CD14-positive monocyte (primary cell): Measurements from ENCODE around the gene EREG. TPM values are rescaled to one million over a fixed set of nuclear protein-coding genes. Genes with fewer than 3 reads are reported as not detected.

ENCODE experiments used
- DNase-seq, 3 donors: peaks; one replicate each; pipeline ENCODE4 v3.0.0-alpha.2; 2011 to 2022
- H2AFZ ChIP-seq: 2 replicates; pipeline ENCODE4 v1.6.0; 2012; ENCODE audit warnings: mild to moderate bottlenecking, low read depth, low read length, inconsistent platforms; ENCODE audit not compliant: insufficient read depth, poor library complexity, severe bottlenecking
- H3K27ac ChIP-seq, 2 donors: 1 replicate in 1 of 2; 2 replicates in 1 of 2; pipeline ENCODE4 v1.5.1; 2012 to 2013; ENCODE audit warnings: low read length in 2 of 2, control low read depth in 1 of 2, inconsistent platforms in 1 of 2, low read depth in 1 of 2, mild to moderate bottlenecking in 1 of 2
- H3K27me3 ChIP-seq, 2 donors: one replicate each; pipeline versions ENCODE4 v1.6.0 to v1.6.1; 2011 to 2013; ENCODE audit warnings: low read length in 2 of 2; ENCODE audit not compliant: control insufficient read depth in 2 of 2, insufficient read depth in 2 of 2
- H3K36me3 ChIP-seq, 2 donors: replicated peaks in 1 of 2; 1 replicate in 1 of 2; 2 replicates in 1 of 2; pipeline versions ENCODE4 v1.5.1 to v1.6.1; 2012 to 2013; ENCODE audit warnings: low read length in 2 of 2, control low read depth in 1 of 2, inconsistent platforms in 1 of 2, mild to moderate bottlenecking in 1 of 2; ENCODE audit not compliant: insufficient read depth in 2 of 2, control insufficient read depth in 1 of 2
- H3K4me1 ChIP-seq, 2 donors: 1 replicate in 1 of 2; 2 replicates in 1 of 2; pipeline versions ENCODE4 v1.5.1 to v1.6.1; 2012 to 2013; ENCODE audit warnings: low read length in 2 of 2, control low read depth in 1 of 2, inconsistent platforms in 1 of 2, mild to moderate bottlenecking in 1 of 2, moderate library complexity in 1 of 2; ENCODE audit not compliant: insufficient read depth in 2 of 2, control insufficient read depth in 1 of 2
- H3K4me2 ChIP-seq: replicated peaks from 2 replicates; pipeline ENCODE3; 2012; ENCODE audit warnings: low read length, moderate library complexity, mild to moderate bottlenecking; ENCODE audit not compliant: poor library complexity, severe bottlenecking; ENCODE audit errors: extremely low read depth
- H3K4me3 ChIP-seq, 3 experiments: fragments of 200-600 bp in 1 of 3; sonication (generic) in 1 of 3; replicated peaks in 1 of 3; 1 replicate in 2 of 3; 2 replicates in 1 of 3; pipeline ENCODE4 v1.5.1; 2011 to 2013; ENCODE audit warnings: low read length in 3 of 3, mild to moderate bottlenecking in 3 of 3, control low read depth in 2 of 3, low read depth in 2 of 3, inconsistent platforms in 1 of 3, moderate library complexity in 1 of 3
- H3K79me2 ChIP-seq: 2 replicates; pipeline ENCODE4 v1.6.0; 2012; ENCODE audit warnings: mild to moderate bottlenecking, control low read depth, inconsistent platforms, low read length, moderate library complexity; ENCODE audit not compliant: insufficient read depth
- H3K9ac ChIP-seq: 2 replicates; pipeline ENCODE4 v1.6.0; 2017; ENCODE audit warnings: low read length, mild to moderate bottlenecking; ENCODE audit not compliant: insufficient read depth, poor library complexity, severe bottlenecking
- H3K9me3 ChIP-seq, 2 donors: replicated peaks in 1 of 2; 1 replicate in 1 of 2; 2 replicates in 1 of 2; pipeline versions ENCODE4 v1.5.1 to v1.6.1; 2012 to 2013; ENCODE audit warnings: low read length in 2 of 2, control low read depth in 1 of 2; ENCODE audit not compliant: control insufficient read depth in 1 of 2, insufficient read depth in 1 of 2
- H4K20me1 ChIP-seq: 2 replicates; pipeline ENCODE4 v1.6.0; 2012; ENCODE audit warnings: mild to moderate bottlenecking, low read length, control low read depth, moderate library complexity; ENCODE audit not compliant: insufficient read depth
- H3K27ac Mint-ChIP-seq, 7 donors: one replicate each; pipeline ENCODE4 v1.8.0; 2020; ENCODE audit warnings: mild to moderate bottlenecking in 7 of 7, mixed read lengths in 7 of 7, moderate library complexity in 6 of 7, inconsistent platforms in 2 of 7
- H3K27me3 Mint-ChIP-seq, 3 donors: one replicate each; pipeline ENCODE4 v1.8.0; 2021 to 2022; ENCODE audit warnings: low read depth in 3 of 3, mild to moderate bottlenecking in 3 of 3, mixed read lengths in 3 of 3, moderate library complexity in 3 of 3, inconsistent platforms in 1 of 3
- H3K36me3 Mint-ChIP-seq, 2 donors: one replicate each; pipeline ENCODE4 v1.8.0; 2020; ENCODE audit warnings: mixed read lengths in 2 of 2, inconsistent platforms in 1 of 2, mild to moderate bottlenecking in 1 of 2
- H3K4me1 Mint-ChIP-seq: one replicate; pipeline ENCODE4 v1.8.0; 2020; ENCODE audit warnings: mild to moderate bottlenecking, mixed read lengths
- H3K4me3 Mint-ChIP-seq, 2 donors: one replicate each; pipeline ENCODE4 v1.8.0; 2020; ENCODE audit warnings: mild to moderate bottlenecking in 2 of 2, mixed read lengths in 2 of 2, moderate library complexity in 1 of 2
- H3K9me3 Mint-ChIP-seq, 7 donors: one replicate each; pipeline ENCODE4 v1.8.0; 2020 to 2022; ENCODE audit warnings: mixed read lengths in 7 of 7, mild to moderate bottlenecking in 6 of 7, moderate library complexity in 6 of 7, inconsistent platforms in 2 of 7
- CTCF ChIP-seq: fragments of 200-600 bp; IDR thresholded peaks from one replicate; pipeline ENCODE4 v1.8.0; 2022; ENCODE audit warnings: antibody characterized with exemption, mild to moderate bottlenecking
- whole genome bisulfite sequencing: methylation state at CpG from one replicate; pipeline ENCODE4 v1.1.5; 2013; ENCODE audit warnings: missing lambda C conversion rate; ENCODE audit not compliant: insufficient coverage; 5-methylcytosine and 5-hydroxymethylcytosine counted together
- intact Hi-C, 2 donors: fragments of 100-400 bp; cut with micrococcal nuclease; formaldehyde crosslinking; loops; one replicate each; pipeline versions ENCODE4 v1.15.0 to v1.15.1; 2023
- polyA plus RNA-seq, 3 donors: library from polyadenylated mRNA; depleted of rRNA in 1 of 3; unstranded in 2 of 3; stranded (reverse) in 1 of 3; fragments of 300-500 nt in 2 of 3; fragments of >200 nt in 1 of 3; fragmentation: Illumina TruSeq in 2 of 3; gene quantifications; 1 replicate in 2 of 3; 2 replicates in 1 of 3; pipeline ENCODE4 v1.2.3, GENCODE V29; 2012 to 2021

EREG gene
- polyA plus RNA-seq, 3 donors = 2.7 to 17.2 (median 8.2) TPM

GRCh38 chr4:74424111-74424510 lies 59.2 kb downstream of the EREG start:
- no peak for TF ChIP-seq CTCF
- no peak for DNase-seq
- Mint-ChIP-seq H3K36me3 (no peaks in the 10 kb centered on the region), H3K27me3 (no peaks in the 10 kb centered on the region), H3K4me3 (no peak overlapping the region), H3K9me3 (peaks cover 0 to 2% (median 0%) of the 10 kb centered on the region in 7 donors), H3K27ac (no peak overlapping the region), H3K4me1 (peaks cover 3% of the 10 kb centered on the region)
- Histone ChIP-seq H3K79me2 (no peaks in the 10 kb centered on the region), H3K9ac (no peak overlapping the region), H3K9me3 (no peaks in the 10 kb centered on the region), H3K4me3 (no peak overlapping the region), H3K36me3 (no peaks in the 10 kb centered on the region), H3K4me2 (no peak overlapping the region), H3K4me1 (no peaks in the 10 kb centered on the region), H4K20me1 (no peaks in the 10 kb centered on the region), H3K27ac (no peak overlapping the region), H2AFZ (no peak overlapping the region), H3K27me3 (no peaks in the 10 kb centered on the region)
- intact Hi-C loops = no loop called here
- no CpG with 5 or more reads among the region's 2 CpGs for WGBS

- no peaks in the 10 kb centered on the region for H3K9me3 ChIP-seq
- H3K4me1 ChIP-seq = peaks cover 1 to 4% of the 10 kb centered on the region in 2 donors
- H3K4me2 ChIP-seq = no peak overlapping the region
- no peak overlapping the region for H3K9ac ChIP-seq
- intact Hi-C loops = no loop called here
- H3K4me3 Mint-ChIP-seq = no peak overlapping the region
- no peaks in the 10 kb centered on the region for H4K20me1 ChIP-seq
- H3K36me3 ChIP-seq = no peaks in the 10 kb centered on the region
- 100% methylated on average over 1 of the region's 1 CpG for WGBS
- TF ChIP-seq CTCF = no peak
- H3K36me3 Mint-ChIP-seq = no peaks in the 10 kb centered on the region
- no peak overlapping the region for H2AFZ ChIP-seq
- H3K27ac Mint-ChIP-seq = no peak overlapping the region
- H3K4me3 ChIP-seq = no peak overlapping the region
- peaks cover 5% of the 10 kb centered on the region for H3K4me1 Mint-ChIP-seq
- H3K27ac ChIP-seq = no peak overlapping the region
- peaks cover 0 to 2% (median 0%) of the 10 kb centered on the region in 7 donors for H3K9me3 Mint-ChIP-seq
- no peak for DNase-seq
- no peaks in the 10 kb centered on the region for H3K79me2 ChIP-seq
- no peaks in the 10 kb centered on the region for H3K27me3 ChIP-seq
- no peaks in the 10 kb centered on the region for H3K27me3 Mint-ChIP-seq
These were observed 61.2 kb downstream of the EREG start for GRCh38 chr4:74426101-74426500.
